Measurements from ENCODE around the gene ZNF76. TPM values are rescaled to one million over a fixed set of nuclear protein-coding genes. Genes with fewer than 3 reads are reported as not detected.
A peak's percentile ranks its signal among the peaks of the same experiment; 100 is the strongest.
"Not testable (repeated sequence)": the region's sequence is repeated elsewhere in the genome, so short reads cannot be mapped to it uniquely, and the experiment has no call there.

The ZNF76 gene
- total RNA-seq, 2 donors from 2014 or later: 20.3 to 33.8 TPM

DNA sequence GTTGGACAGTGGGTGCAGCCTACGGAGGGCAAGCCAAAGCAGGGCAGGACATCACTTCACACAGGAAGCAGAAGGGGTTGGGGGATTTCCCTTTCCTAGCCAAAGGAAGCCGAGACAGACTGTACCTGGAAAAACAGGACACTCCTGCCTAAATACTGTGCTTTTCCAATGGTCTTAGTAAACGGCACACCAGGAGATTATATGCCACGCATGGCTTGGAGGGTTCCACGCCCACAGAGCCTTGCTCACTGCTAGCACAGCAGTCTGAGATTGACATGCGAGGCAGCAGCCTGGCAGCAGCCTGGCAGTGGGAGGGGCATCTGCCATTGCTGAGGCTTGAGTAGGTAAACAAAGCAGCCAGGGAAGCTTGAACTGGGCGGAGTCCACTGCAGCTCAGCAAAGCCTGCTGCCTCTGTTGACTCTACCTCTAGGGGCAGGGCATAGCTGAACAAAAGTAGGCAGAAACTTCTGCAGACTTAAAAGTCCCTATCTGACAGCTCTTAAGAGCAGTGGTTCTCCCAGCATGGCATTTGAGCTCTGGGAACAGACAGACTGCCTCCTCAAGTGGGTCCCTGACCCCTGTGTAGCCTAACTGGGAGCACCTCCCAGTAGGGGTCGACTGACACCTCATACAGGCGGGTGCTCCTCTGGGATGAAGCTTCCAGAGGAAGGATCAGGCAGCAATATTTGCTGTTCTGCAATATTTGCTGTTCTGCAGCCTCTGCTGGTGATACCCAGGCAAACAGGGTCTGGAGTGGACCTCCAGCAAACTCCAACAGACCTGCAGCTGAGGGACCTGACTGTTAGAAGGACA is 72.7 kb downstream of the ZNF76 start:
- TF ChIP-seq, protein P1, sequence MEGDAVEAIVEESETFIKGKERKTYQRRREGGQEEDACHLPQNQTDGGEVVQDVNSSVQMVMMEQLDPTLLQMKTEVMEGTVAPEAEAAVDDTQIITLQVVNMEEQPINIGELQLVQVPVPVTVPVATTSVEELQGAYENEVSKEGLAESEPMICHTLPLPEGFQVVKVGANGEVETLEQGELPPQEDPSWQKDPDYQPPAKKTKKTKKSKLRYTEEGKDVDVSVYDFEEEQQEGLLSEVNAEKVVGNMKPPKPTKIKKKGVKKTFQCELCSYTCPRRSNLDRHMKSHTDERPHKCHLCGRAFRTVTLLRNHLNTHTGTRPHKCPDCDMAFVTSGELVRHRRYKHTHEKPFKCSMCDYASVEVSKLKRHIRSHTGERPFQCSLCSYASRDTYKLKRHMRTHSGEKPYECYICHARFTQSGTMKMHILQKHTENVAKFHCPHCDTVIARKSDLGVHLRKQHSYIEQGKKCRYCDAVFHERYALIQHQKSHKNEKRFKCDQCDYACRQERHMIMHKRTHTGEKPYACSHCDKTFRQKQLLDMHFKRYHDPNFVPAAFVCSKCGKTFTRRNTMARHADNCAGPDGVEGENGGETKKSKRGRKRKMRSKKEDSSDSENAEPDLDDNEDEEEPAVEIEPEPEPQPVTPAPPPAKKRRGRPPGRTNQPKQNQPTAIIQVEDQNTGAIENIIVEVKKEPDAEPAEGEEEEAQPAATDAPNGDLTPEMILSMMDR (IDR thresholded peaks at IDR 0.05): peak; percentile 16
- H3K36me3 ChIP-seq; H3K27ac ChIP-seq; H3K4me3 ChIP-seq; H3K27me3 ChIP-seq; H3K9ac ChIP-seq (ENCODE audit: low read depth in 2 of 2, low read length in 2 of 2); intact Hi-C loops (cut with DNase I); H3K9me3 ChIP-seq; H3K4me1 ChIP-seq: not testable (repeated sequence)
- DNase-seq: peak; percentile 79

GRCh38 chr6:35341557-35341956 is 82.0 kb downstream of the ZNF76 start:
- Histone ChIP-seq H3K4me3 (no peak overlapping the region), H3K9me3 (no peaks in the 10 kb centered on the region), H3K9ac (ENCODE audit: low read depth in 2 of 2, low read length in 2 of 2) (no peak overlapping the region), H3K27ac (no peak overlapping the region), H3K27me3 (no peaks in the 10 kb centered on the region), H3K36me3 (no peaks in the 10 kb centered on the region), H3K4me1 (peaks cover 7% of the 10 kb centered on the region)
- no peak for DNase-seq
- intact Hi-C loops (cut with DNase I): loop anchor here (5.0 kb wide), 1 partner anchor 44 kb away; the partner anchor contains the start of gene DEF6
- TF ChIP-seq, protein P1 (IDR thresholded peaks at IDR 0.05): no peak

- Histone ChIP-seq H3K4me1 (peaks cover 7% of the 10 kb centered on the region), H3K9me3 (no peaks in the 10 kb centered on the region), H3K9ac (ENCODE audit: low read depth in 2 of 2, low read length in 2 of 2) (peak within 1 kb of the TSS; percentile 85 to 91), H3K36me3 (no peaks in the 10 kb centered on the region), H3K27ac (peak within 1 kb of the TSS; percentile 80), H3K27me3 (no peaks in the 10 kb centered on the region), H3K4me3 (peak within 1 kb of the TSS; percentile 99)
- intact Hi-C loops (cut with DNase I): loop anchor here (1.0 to 5.0 kb wide), 2 partner anchors 45 to 108 kb away; partner anchors contain the start of gene DEF6
- TF ChIP-seq, protein P1 (IDR thresholded peaks at IDR 0.05): peak; percentile 92
- peak; percentile 100 for DNase-seq
Observed at GRCh38 chr6:35342258-35343091, 82.9 kb downstream of the ZNF76 start, which contains the start of gene PPARD. Gene PPARD, plus strand, starts transcription at chr6:35342558. Its CDS starts 68,530 bp downstream, at chr6:35411088.

DNA sequence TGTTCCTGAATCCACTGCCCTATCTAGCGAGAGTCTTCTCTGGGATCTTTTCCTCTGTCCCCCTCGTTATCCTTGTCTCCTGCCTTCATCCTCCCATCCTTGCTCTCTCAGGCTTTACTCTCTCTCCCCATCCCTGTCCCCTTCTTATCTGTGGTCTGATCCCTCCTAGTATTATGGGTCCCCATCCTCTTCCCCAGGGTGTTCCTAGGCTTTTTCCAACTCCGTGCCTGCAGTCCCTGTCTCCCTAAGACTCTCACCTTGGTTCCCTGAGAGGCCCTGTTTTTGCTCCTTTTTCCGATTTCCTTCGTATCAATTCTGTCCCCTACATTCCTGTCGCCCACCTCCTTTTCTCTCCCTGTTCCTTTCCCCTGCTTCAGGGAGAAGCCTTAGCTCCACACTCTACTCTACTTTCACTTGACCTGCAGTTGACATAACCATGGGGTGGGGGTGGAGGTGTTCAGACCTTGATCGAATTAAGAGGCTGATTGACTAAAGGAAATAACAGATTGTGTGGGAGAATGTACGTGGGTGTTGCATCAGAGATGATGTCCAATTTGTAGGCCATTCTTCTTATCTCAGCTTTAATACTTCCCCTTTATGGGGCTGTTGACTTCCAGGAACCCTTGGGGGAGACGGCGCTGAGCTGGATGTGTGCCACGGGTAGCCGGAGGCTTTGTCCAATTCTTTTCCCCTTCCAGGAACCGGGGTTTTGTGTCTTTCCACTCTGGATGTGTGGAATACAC is 83.7 kb downstream of the ZNF76 start:
- Histone ChIP-seq H3K4me1 (peaks cover 7% of the 10 kb centered on the region), H3K9ac (ENCODE audit: low read depth in 2 of 2, low read length in 2 of 2) (peak overlapping the region; percentile 85 to 91), H3K4me3 (peak overlapping the region; percentile 99), H3K36me3 (no peaks in the 10 kb centered on the region), H3K9me3 (no peaks in the 10 kb centered on the region), H3K27ac (peak overlapping the region; percentile 80), H3K27me3 (no peaks in the 10 kb centered on the region)
- DNase-seq: peak; percentile 52
- intact Hi-C loops (cut with DNase I): loop anchor here (5.0 kb wide), 1 partner anchor 46 kb away; the partner anchor contains the start of gene DEF6
- TF ChIP-seq, protein P1 (IDR thresholded peaks at IDR 0.05): no peak
